NK-92 (cell line): ENCODE measurements around the gene RHBDL1.
"Not testable (repeated sequence)": the region's sequence is repeated elsewhere in the genome, so short reads cannot be mapped to it uniquely, and the experiment has no call there.

ENCODE experiments used
- DNase-seq: peaks from one replicate; lab custom pipeline; 2025; ENCODE audit not compliant: unreplicated experiment; lab: John Stamatoyannopoulos, UW

The RHBDL1 gene

DNA sequence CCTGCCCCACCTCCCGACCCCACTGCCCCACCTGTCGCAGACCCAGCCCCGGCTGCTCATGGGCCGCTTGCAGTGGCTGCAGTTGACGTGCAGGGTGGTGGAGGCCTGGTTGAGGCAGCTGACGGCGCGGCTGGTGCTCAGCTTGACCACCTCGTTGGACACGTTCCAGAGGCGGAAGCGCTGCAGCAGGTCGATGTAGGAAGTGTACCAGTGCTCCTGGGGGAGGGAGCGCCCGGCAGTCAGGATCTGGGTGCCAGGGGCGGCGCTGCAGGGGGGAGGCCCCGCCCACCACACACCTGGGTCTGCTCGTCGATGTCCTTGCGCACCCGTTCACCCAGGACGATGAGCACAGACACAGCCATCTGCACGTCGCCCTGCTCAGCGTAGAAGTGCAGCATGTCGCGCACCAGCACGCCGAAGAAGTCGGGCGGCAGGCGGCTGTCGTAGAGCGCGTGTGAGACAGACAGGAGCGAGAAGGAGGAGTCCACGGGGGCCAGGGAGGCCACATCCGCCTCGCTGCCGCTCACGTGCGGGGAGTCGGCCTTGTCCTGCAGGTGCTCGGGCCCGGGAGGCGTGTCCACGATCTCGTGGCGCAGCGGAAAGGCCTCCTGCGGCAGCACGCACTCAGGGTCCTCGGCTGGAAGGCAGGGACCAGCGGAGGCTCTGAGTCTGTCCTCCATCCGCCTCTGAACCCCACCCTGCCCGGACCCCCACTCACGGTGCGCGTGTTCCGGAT, 9.7 kb downstream of the RHBDL1 start:
- DNase-seq = no peak

DNA sequence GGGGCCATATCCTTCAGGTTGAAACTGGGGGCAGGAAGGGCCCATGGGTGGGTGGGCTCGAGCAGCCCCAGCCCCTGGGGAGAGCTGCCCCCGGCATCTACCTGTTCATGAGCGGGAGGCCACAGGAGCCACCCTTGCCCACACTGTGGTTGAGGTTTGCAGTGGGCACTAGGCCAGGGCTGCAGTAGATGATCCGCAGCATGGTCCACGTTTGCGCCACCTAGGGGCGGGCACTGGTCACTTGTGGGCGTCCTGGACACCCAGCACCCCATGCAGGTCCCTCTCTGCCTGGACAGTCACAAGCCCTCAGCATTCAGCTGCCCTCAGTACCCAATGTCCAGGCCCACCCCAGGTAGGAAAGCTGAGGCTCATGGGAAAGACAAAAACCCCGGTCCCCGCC, 10.5 kb downstream of the RHBDL1 start:
- DNase-seq = no peak

DNA sequence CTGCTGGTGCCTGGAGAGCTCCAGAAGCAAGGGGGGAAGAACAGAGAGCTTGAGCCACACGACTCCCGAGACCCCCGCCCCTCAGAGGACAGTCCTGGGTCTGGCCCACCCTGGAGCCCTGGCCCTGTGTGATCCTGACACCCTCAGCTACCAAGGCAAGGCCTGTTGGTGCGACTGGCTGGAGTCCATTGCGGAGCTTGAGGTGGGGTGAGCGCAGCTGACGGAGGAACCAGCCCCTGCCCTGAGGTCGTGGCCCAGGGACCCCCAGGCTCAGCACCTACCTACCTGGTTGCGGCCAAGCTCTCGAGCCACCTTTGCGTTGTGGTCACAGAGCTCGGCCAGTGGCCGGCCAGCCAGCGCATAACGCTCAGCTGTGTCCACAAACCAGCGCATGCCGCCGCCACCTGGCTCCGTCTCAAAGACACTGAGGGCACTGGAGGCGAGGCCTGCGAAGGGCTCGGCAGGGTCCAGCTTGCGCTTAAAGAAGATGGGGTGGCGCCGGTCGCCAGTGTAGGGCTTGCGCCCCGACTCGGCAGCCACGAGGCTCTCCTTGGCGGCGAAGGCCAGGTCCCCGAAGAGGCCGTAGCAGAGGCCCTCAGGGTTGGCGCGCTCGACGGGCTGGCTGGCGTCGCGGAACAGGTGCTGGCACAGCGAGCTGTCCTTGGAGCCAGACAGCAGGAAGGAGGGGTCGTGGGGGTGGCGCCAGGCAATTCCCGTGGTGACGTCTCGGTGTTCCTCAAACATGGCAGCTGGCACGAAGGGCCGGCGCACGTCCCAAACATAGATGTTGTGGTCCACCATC, 11.2 kb downstream of the RHBDL1 start:
- DNase-seq = no peak

DNA sequence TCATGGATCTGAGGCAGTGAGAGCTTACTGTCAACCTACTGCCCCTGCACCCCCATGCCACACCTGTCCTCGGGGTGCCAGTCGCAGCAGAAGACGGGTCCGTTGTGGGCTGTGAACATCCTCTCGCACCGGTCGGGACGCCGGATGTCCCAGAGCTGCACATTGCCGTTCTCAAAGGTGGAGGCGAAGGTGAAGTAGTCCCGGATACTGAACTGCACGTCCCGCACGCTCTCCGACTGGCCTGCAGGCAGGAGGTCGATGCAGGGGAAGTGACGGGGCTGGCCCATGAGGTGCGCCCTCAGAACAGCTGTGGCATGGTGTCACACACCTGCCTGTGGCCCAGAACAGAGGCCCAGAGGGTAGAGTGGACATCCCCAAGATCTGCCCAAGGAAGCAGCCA, 12.0 kb downstream of the RHBDL1 start:
- no peak for DNase-seq

DNA sequence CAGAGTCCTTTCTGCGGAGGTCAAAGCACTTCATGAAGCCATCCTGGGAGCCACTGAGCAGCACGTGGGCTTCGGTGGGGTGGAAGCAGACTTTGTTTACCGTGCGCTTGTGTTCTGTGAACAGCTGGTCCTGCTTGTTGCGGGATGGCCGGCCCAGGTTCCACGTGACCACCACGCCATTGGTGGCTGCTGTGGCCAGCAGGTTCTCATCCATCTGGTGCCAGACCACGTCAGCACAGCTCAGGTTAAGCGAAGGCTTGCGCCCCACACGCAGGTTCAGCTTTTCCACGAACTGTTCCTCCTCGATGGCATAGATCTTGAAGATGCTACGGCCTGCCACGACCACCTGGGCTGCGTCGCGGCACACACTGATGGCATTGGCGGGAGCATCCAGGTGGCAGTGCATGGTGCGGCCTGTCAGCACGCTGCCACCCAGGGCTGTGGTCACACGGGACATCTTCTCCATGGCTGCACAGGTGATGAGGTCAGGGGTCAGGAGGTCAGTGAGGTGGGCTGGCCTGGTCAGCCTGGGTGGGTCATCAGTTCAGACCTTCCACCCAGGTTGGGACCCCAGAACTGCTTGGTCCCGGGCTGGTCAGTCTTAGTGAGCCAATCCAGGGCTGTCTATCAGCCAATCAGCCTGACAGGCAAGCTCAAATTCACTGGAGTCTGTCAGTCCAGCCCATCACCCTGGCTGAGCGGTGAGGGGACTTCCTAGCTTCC, 13.9 kb downstream of the RHBDL1 start:
- DNase-seq = no peak

DNA sequence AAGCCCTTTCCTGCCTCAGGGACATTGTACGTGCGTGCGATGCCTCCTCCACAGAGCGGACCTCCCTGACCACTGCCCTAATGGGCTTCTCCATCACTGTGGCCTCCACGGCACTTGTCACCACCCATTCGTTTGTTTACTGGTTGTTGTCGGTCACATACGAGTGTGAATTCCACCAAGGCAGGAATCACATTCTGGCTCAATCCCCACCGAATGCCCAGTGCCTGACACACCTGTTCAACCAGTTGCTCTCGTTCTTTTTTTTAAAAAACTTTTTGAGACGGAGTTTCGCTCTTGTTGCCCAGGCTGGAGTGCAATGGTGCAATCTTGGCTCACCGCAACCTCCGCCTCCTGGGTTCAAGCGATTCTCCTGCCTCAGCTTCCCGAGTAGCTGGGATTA, 15.8 kb downstream of the RHBDL1 start:
- DNase-seq = not testable (repeated sequence)

DNA sequence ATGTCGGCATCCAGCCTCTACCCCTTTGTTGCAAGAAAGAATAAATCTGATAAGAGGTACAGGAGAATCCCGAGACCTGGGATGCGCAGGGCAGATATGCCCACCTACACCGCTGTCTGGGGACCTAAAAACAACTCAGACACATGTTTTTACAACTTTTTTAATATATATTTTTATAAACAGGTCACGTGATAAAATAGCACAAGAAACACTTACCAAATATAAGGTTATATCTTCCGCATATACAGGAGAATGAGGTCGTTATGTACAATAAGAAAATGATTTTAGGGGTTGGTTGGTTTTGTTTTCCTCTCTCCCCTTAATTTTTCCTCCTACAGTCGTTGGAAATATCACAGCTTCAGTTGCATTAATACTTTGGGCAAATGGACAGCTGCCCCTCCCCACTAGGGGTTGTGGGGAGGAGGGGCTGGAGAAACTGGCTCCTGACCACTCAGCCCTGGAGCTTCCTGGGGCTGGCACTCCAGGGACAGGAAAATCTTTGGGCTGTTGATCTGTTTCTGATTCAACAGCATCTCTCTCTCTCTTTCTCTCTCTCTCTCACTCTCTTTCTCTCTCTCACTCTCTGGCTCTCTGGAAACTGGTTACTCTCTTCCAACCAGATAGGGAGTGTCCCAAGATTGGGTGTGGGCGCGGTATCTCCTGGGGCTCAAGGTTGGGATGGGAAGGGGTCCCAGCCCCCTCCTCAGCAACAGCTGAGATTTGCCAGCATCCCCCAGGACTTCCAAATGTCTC, 17.1 kb downstream of the RHBDL1 start:
- DNase-seq = no peak

DNA sequence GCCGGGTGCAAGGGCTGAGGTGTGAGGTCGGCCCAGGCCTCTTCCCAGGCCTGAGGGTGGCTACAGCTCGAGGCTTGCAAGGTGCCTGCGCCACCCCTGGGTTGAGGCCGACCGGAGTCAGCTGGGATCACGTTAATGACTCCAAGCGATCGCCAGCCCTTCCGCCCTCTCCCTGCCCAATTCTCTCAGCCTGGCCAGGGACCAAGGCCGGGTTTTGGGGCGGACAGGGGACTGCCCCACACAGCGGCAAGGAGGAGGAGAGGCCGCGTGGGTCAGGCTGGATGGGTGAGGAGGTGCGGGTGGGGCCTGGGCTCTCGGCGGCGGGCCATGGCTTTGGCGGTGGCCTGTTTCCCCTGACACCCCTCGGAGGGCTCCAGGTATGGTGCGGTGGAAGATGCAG, 17.9 kb downstream of the RHBDL1 start:
- DNase-seq = no peak

DNA sequence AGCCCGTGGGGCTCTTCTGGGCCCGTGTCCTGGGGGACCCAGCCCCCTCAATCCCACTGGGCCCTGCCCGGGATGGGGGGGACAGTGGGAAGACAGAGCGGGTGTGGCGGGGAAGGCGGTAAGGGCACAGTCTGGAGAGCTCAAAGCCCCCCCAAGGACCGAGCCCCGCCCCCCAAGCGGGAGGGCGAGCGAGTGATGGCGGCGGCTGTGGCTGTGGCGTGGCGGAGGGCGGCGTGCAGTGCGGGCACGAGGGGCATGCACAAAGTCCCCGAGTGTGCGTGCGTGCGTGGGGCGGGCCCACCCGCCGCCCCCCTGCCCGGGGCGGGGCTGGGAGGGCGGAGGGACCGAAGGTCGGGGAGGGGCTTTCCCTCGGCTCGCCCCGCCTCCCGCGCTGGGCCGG, 18.3 kb downstream of the RHBDL1 start:
- no peak for DNase-seq

DNA sequence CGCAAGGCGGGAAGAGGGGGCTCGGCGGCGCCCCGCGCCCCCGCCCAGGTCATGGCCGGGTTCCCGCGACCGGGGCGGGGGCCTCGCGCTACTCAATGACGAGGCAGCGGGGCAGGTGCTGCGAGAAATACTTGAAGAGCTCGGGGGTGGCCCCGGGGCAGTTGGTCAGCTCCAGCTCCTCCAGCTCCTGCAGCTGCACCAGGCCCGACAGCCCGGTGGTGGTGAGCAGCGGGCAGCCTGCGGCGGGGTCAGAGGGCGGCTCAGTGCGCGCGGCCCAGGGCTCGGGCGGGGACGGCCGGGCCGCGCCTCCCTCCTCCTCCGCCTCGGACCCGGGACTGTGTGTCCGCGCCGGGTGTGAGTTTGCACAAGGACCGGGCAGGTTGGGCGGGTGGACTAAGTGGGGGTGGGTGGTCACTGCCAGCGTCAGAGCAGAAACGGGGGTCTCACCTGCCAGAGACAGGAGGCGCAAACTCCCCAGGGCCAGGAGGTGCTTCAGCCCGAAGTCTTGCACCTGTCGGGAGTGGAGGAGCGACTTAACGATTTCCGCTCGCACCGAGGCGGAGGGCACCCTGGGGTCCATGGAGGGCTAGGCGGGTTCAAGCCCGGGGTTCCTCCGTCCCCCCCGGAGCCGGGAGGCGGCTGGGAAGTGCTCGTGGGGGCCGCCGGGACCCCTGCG, 18.9 kb downstream of the RHBDL1 start:
- no peak for DNase-seq

DNA sequence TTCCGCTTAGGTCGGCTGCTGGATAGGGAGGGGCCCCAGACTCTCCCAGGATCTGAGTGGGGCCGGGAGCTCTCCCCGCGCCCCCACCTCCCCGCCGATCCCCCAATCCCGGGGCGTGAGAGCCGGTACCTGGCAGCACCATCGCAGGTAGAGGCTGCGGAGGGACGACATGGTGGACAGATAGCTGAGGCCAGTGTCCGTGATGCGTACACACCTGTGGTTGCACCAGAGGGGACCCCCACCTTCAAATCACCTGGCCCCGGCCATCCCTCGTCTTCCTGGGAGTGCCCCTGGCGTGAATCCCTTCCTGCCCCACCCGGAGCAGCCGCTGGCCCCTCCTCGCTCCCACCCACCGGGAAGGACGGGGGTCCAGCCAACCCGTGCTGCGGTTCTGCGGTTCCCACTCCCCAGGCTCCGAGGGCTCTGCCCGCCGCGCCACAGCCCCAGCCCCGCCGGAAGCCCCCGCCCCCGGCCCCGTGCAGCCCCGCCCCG, 19.4 kb downstream of the RHBDL1 start:
- no peak for DNase-seq

DNA sequence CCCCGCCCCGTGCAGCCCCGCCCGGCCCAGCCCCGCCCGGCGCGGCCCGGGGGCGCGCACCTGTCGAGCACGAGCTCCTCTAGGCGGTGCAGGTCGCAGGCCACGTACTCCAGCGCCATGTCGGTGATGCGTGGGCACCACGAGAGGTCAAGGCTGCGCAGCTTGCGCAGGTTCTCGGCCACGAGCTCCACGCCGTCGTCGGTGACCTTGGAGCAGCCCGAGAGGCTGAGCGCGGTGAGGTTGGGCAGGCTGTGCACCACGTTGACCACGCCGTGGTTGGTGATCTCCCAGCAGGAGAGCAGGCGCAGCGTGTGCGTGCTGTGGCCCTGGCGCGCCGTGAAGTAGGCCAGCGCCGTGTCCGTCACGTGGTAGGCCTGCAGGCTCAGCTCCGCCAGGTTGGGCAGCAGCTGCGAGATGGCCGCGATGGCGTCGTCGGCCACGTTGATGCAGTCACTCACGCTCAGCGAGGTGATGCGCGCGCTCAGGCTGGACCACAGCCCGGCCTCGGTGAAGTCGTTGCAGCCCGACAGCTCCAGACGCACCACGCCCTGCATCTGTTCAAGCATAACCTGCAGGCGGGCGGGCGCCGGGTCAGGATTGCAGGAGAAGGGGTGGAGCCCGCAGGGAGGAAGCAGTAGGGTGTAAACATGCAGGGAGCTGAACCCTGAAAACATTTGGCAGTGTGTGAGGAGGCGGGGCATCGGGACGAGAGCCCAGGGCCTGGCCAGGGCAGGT, 20.1 kb downstream of the RHBDL1 start:
- DNase-seq = no peak

DNA sequence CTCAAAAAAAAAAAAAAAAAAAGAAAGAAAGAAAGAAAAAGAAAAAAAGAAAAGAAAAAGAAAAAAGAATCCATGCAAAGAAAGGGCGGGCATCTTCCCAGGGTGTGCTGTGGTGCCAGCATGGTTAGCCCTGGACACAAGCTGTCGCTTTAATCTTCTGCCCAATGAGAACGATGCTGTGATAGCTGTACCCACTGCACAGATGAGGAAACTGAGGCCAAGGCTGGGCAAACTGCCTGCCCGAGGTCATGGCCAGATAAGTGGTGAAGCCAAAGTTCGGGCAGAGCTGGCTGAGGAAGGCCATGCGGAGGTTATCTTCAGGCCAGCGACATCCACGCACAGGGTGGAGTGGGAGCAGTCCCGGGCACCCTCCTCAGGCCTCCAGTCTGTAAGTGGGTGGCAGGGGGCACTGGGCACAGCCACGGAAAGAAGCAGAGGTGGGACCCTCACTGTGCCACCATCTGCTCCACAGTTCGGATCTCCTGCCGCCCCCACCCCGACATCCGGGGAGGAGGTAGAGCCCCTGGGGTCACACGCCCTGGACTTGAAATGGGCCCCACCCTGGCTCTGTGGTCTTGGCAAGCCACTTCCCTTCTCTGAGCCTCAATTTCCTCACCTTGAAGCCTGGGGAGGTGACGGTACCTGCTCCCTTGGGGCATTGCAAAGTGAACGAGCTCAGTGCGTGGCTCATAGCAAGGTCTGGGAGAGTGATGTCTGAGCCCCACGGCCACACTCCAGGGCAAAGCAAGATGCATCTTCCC, 23.6 kb downstream of the RHBDL1 start:
- DNase-seq = no peak

DNA sequence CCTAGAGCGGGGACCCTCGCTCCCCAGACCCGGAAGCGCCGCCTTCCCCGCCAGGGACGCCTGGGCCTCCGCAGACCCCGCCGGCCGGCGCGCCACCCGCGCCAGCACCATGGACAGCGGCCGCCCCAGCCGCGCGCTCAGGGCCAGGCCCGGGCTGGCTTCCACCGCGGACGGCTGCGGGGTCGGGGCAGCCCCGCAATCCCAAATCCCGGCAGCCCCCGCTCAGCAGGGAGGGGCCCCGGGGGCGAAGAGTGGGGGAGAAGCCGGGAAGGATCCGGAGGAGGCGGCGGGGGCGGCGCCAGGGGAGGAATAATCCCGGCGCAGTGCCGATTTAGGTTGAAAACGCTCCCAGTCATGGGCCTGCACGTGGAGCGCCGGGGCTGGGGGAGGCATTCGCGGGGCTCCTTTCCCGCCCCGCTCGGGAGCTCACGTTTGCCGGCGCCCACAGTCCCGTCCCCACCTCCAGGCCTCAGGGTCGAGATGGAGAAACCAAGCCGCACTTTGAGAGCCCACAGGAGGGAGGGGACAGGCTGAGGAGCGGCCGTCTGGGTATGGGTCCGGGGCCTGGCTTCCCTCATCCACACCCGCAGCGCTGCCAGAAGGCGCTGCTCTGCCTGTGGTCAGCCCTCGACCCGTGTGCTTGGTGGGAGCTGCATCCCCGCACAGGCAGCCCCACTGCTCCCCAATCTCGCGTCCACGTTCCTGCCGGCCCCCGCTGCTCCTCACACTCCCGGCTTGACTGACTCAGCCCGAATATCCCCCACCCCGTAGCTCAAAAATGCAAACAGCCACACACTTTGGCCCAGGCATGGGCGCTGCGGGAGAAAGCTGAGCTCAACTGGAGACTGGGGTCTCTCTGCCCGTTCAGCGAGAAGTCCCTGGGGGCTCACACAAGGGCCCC, 25.5 kb downstream of the RHBDL1 start:
- no peak for DNase-seq

DNA sequence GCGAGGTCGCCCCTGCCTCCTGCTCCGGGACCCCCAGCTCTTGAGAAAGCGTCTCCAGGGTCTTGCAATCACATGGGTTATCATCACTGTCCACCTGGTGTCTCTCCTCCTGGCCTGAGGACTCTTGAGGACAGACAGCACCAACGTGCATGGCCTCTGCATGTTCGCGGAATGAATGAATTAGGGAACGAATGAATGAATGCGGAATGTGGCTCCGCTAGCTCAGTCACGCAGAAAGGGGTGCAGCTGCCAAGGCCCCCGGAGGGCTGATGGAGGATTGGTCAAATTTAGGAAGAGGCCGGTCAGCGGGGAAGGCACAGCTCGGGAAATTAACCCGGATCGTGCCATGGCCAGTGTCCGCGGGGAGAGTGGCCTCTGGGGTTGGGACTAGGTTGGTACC, 26.9 kb downstream of the RHBDL1 start:
- no peak for DNase-seq

DNA sequence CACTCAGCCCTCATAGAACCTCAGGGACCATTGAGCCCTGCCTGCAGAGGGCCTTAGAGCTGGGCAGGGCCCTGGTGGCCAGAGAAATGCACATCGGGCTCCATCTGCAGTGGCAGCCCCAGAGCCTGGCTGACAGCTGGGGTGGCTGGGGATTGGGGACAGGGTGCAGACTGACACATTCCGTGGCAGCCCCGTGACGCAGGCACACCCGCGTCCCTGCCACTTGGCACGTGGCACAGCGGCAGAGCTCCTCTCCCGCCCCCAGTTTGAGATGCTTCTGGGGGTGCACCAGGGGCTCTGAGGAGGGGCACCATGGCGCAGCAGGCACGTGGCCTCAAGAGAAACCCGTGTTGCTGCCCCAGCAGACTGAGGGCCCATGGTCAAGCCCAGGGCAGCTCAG, 27.9 kb downstream of the RHBDL1 start:
- DNase-seq = no peak

DNA sequence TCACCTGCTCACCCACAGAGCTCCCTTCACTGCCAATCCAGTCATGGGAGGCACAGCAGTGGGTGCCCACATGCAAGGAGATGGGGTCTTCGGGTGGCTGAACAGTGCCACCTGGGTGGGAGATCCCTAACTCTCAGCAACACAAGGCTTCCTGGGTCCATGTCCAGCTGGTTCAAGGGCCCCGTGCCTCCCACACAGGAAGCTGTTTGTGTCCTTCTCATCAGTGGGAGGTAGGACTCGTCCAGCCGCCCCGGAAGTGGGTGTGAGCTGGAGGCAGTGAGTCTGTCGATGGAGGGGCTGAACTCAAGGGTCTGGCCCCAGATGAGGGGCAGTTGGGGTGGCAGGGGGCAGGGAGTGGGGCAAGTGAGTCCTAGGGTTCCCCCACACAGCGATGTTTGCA, 28.6 kb downstream of the RHBDL1 start:
- no peak for DNase-seq
